ENCODE data around the gene PGS1. TPM values are rescaled to one million over a fixed set of nuclear protein-coding genes. Genes with fewer than 3 reads are reported as not detected.

The PGS1 gene
- total and polyA plus RNA-seq, 3 donors from 2014 or later, result 34.9 to 58.4 (median 50.4) TPM

DNA sequence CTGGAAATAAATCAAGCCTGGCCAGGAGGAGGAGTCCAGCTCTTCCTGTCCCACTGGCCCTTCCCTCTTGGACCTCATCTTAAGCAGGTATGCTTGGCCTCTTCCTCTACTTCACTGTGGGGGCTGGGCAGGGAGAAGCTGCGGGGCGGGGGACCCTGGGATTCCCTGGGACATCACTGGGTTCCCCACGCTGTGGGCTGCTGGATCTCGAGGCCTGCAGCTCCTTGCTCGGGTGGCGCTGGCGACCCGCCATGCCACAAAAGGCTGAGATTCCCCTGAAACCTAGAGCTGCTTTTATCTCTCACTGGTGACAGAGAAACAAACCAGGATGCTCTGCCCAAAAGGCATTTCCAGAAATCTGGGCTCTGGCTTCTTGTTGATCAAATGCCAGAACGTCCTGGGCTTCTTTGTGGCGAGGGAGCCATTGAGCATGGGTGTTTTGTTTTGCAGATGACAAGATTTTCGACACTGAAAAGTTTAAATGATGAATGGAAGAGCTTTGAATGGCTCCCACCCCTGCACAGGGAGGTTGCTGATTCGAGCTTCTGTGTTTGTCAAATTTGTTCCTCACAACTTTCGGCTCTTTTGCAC lies 8.6 kb upstream of the PGS1 start:
- no peaks in the 10 kb centered on the region for H3K36me3 ChIP-seq (ENCODE audit: low read depth, missing control alignments)
- no peaks in the 10 kb centered on the region for H3K27me3 ChIP-seq
- TF ChIP-seq CTCF (IDR thresholded peaks at IDR 0.05) (no peak), POLR2A (IDR thresholded peaks at IDR 0.05) (no peak)
- 80% methylated on average over 13 of the region's 13 CpGs for WGBS, 2 donors
- intact Hi-C loops (cut with DNase I; ENCODE audit: low total_unique reads), result no loop called here
- peaks cover 15% of the 10 kb centered on the region for H3K4me1 ChIP-seq
- no peak overlapping the region for H3K27ac ChIP-seq
- no peaks in the 10 kb centered on the region for H3K9me3 ChIP-seq
- no peak for DNase-seq
- H3K4me3 ChIP-seq, result no peak overlapping the region

- Histone ChIP-seq H3K36me3 (ENCODE audit: low read depth, missing control alignments) (no peaks in the 10 kb centered on the region), H3K27ac (no peak overlapping the region), H3K27me3 (no peaks in the 10 kb centered on the region), H3K9me3 (no peaks in the 10 kb centered on the region), H3K4me1 (peaks cover 6% of the 10 kb centered on the region), H3K4me3 (no peak overlapping the region)
- TF ChIP-seq POLR2A (IDR thresholded peaks at IDR 0.05) (no peak), CTCF (IDR thresholded peaks at IDR 0.05) (no peak)
- 82 to 89% methylated on average over 7 of the region's 7 CpGs for WGBS, 2 donors
- intact Hi-C loops (cut with DNase I; ENCODE audit: low total_unique reads), result no loop called here
- no peak for DNase-seq
Measured at GRCh38 chr17:78371056-78371455, 7.4 kb upstream of the PGS1 start.

GRCh38 chr17:78372841-78373240 lies 5.6 kb upstream of the PGS1 start:
- Histone ChIP-seq H3K27me3 (no peaks in the 10 kb centered on the region), H3K4me3 (no peak overlapping the region), H3K27ac (no peak overlapping the region), H3K9me3 (no peaks in the 10 kb centered on the region), H3K36me3 (ENCODE audit: low read depth, missing control alignments) (no peaks in the 10 kb centered on the region), H3K4me1 (no peaks in the 10 kb centered on the region)
- TF ChIP-seq CTCF (IDR thresholded peaks at IDR 0.05) (no peak), POLR2A (IDR thresholded peaks at IDR 0.05) (no peak)
- WGBS, 2 donors, result 73 to 74% methylated on average over 4 to 5 of the region's 5 CpGs
- no peak for DNase-seq
- intact Hi-C loops (cut with DNase I; ENCODE audit: low total_unique reads), result no loop called here

GRCh38 chr17:78374189-78374588 lies 4.3 kb upstream of the PGS1 start:
- H3K9me3 ChIP-seq, result no peaks in the 10 kb centered on the region
- intact Hi-C loops (cut with DNase I; ENCODE audit: low total_unique reads), result no loop called here
- H3K4me1 ChIP-seq, result peaks cover under 1% of the 10 kb centered on the region
- H3K4me3 ChIP-seq, result no peak overlapping the region
- no peaks in the 10 kb centered on the region for H3K27me3 ChIP-seq
- DNase-seq, result no peak
- WGBS, 2 donors, result 66 to 74% methylated on average over 6 of the region's 6 CpGs
- H3K27ac ChIP-seq, result no peak overlapping the region
- no peaks in the 10 kb centered on the region for H3K36me3 ChIP-seq (ENCODE audit: low read depth, missing control alignments)
- no peak for TF ChIP-seq POLR2A (IDR thresholded peaks at IDR 0.05)
- TF ChIP-seq CTCF (IDR thresholded peaks at IDR 0.05), result no peak

DNA sequence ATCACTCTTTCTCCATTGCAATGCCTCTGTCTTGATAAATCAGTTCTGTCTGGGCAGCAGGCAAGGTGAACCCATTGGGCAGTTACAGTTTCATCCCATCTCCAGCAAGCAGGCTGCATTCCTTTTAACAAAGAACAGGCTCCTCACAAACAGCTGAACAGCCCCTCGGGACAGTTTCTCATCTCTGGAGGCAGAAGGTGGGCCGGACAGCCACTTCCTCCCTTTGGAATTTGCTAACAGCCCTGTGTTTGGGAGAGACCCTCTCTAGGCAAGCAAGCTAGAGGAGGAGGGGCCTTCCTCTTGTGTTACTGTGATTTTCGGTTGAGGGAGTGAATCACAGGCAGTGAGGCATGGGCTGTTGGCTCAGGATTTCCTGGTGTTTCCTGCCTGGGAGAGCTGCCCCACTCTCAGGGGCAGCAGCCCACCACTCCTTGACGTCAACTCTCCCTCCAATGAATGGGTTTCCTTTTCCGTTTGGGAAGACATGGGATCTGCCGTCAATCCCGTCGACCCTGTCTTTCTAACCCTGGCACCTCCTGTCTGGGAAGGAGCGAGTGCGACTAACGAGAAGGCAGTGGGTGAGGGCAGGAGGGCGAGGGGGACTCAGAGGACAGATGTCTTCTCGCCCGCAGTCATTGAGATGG lies 3.7 kb upstream of the PGS1 start:
- 56 to 72% methylated on average over 13 to 14 of the region's 14 CpGs for WGBS, 2 donors
- no peak for TF ChIP-seq POLR2A (IDR thresholded peaks at IDR 0.05)
- no peak for TF ChIP-seq CTCF (IDR thresholded peaks at IDR 0.05)
- H3K27ac ChIP-seq, result no peak overlapping the region
- no peaks in the 10 kb centered on the region for H3K9me3 ChIP-seq
- H3K36me3 ChIP-seq (ENCODE audit: low read depth, missing control alignments), result no peaks in the 10 kb centered on the region
- H3K4me3 ChIP-seq, result no peak overlapping the region
- no peak for DNase-seq
- intact Hi-C loops (cut with DNase I; ENCODE audit: low total_unique reads), result no loop called here
- H3K4me1 ChIP-seq, result peaks cover 6% of the 10 kb centered on the region
- no peaks in the 10 kb centered on the region for H3K27me3 ChIP-seq
